Calu3 (cell line): Measurements from ENCODE around the gene PLXNA2. TPM values are rescaled to one million over a fixed set of nuclear protein-coding genes. Genes with fewer than 3 reads are reported as not detected.

ENCODE experiments used
- BruUV-seq: library from RNA; stranded (reverse); fragments of 400-500 nt; replicated peaks from 2 replicates; lab custom pipeline; 2021; lab: Mats Ljungman, UMichigan
- CTCF ChIA-PET: fragments of 300-600 bp; sonication (Branson Sonifier 250); formaldehyde crosslinking; loops from one replicate; lab custom pipeline; 2022; ENCODE audit warnings: antibody characterized with exemption; lab: Charles Lee
- DNase-seq: peaks from one replicate; pipeline ENCODE4 v3.0.0; 2022
- H3K27ac Mint-ChIP-seq: one replicate; pipeline ENCODE4 v1.8.0; 2022; ENCODE audit warnings: mixed read lengths; ENCODE audit not compliant: unreplicated experiment
- H3K27me3 Mint-ChIP-seq: one replicate; pipeline ENCODE4 v1.8.0; 2022; ENCODE audit warnings: mixed read lengths; ENCODE audit not compliant: unreplicated experiment
- H3K36me3 Mint-ChIP-seq: one replicate; pipeline ENCODE4 v1.8.0; 2022; ENCODE audit warnings: mild to moderate bottlenecking, moderate library complexity, mixed read lengths; ENCODE audit not compliant: insufficient read depth, unreplicated experiment
- H3K4me1 Mint-ChIP-seq: one replicate; pipeline ENCODE4 v1.8.0; 2022; ENCODE audit warnings: mild to moderate bottlenecking, low read depth, mixed read lengths; ENCODE audit not compliant: unreplicated experiment
- H3K4me3 Mint-ChIP-seq: one replicate; pipeline ENCODE4 v1.8.0; 2022; ENCODE audit warnings: mild to moderate bottlenecking, low read depth, moderate library complexity, mixed read lengths; ENCODE audit not compliant: unreplicated experiment
- H3K9me3 Mint-ChIP-seq: one replicate; pipeline ENCODE4 v1.8.0; 2022; ENCODE audit warnings: low read depth, mixed read lengths; ENCODE audit not compliant: unreplicated experiment
- CTCF ChIP-seq: fragments of 200-600 bp; IDR thresholded peaks from one replicate; pipeline ENCODE4 v1.8.0; 2022; ENCODE audit warnings: antibody characterized with exemption; ENCODE audit not compliant: unreplicated experiment
- intact Hi-C: fragments of 100-400 bp; cut with micrococcal nuclease; formaldehyde crosslinking; loops from one replicate; pipeline ENCODE4 v1.10.0; 2022; ENCODE audit not compliant: unreplicated experiment
- total RNA-seq: library from RNA; stranded (reverse); gene quantifications from 2 replicates; pipeline ENCODE4 v1.2.3, GENCODE V29; 2022

The PLXNA2 gene
- total RNA-seq, 1 experiment from 2014 or later: 16.2 TPM

- intact Hi-C loops: no loop called here
- DNase-seq: no peak
- peaks cover 6% of the 10 kb centered on the region for H3K36me3 Mint-ChIP-seq
- H3K9me3 Mint-ChIP-seq: no peaks in the 10 kb centered on the region
- no peak overlapping the region for H3K27ac Mint-ChIP-seq
- no peak for TF ChIP-seq CTCF
- CTCF ChIA-PET: interaction anchor here (4.6 kb wide), 1 partner anchor 33 kb away, joined by 24 read pairs; no protein-coding TSS in a partner anchor
- H3K27me3 Mint-ChIP-seq: no peaks in the 10 kb centered on the region
- BruUV-seq: no TSS peak
- H3K4me3 Mint-ChIP-seq: no peak overlapping the region
- H3K4me1 Mint-ChIP-seq: peaks cover 27% of the 10 kb centered on the region
Observed at GRCh38 chr1:208205216-208206013, 38.8 kb downstream of the PLXNA2 start.

GRCh38 chr1:208204779-208205178 is 39.4 kb downstream of the PLXNA2 start:
- intact Hi-C loops: no loop called here
- CTCF ChIA-PET: interaction anchor here (4.6 kb wide), 1 partner anchor 33 kb away, joined by 24 read pairs; no protein-coding TSS in a partner anchor
- TF ChIP-seq CTCF: no peak
- DNase-seq: no peak
- Mint-ChIP-seq H3K36me3 (peaks cover 6% of the 10 kb centered on the region), H3K9me3 (no peaks in the 10 kb centered on the region), H3K4me1 (peaks cover 27% of the 10 kb centered on the region), H3K27me3 (no peaks in the 10 kb centered on the region), H3K4me3 (no peak overlapping the region), H3K27ac (no peak overlapping the region)
- no TSS peak for BruUV-seq

- Mint-ChIP-seq H3K4me1 (peaks cover 27% of the 10 kb centered on the region), H3K9me3 (no peaks in the 10 kb centered on the region), H3K4me3 (peak overlapping the region; percentile 42), H3K27me3 (no peaks in the 10 kb centered on the region), H3K27ac (peak overlapping the region; percentile 62), H3K36me3 (peaks cover 6% of the 10 kb centered on the region)
- CTCF ChIA-PET: interaction anchor here (0.7 to 4.6 kb wide), 10 partner anchors 13 to 182 kb away, joined by 3 to 24 read pairs (median 8); partner anchors contain the start of gene PLXNA2
- intact Hi-C loops: no loop called here
- TF ChIP-seq CTCF: no peak
- DNase-seq: no peak
- no TSS peak for BruUV-seq
Observed at GRCh38 chr1:208203848-208204609, 40.2 kb downstream of the PLXNA2 start.

- peaks cover 6% of the 10 kb centered on the region for H3K36me3 Mint-ChIP-seq
- H3K9me3 Mint-ChIP-seq: no peaks in the 10 kb centered on the region
- peak; percentile 77 for DNase-seq
- H3K27ac Mint-ChIP-seq: peak overlapping the region; percentile 62
- intact Hi-C loops: no loop called here
- no TSS peak for BruUV-seq
- no peaks in the 10 kb centered on the region for H3K27me3 Mint-ChIP-seq
- peaks cover 27% of the 10 kb centered on the region for H3K4me1 Mint-ChIP-seq
- H3K4me3 Mint-ChIP-seq: peak overlapping the region; percentile 42
- TF ChIP-seq CTCF: no peak
- CTCF ChIA-PET: interaction anchor here (0.5 to 4.6 kb wide), 14 partner anchors 11 to 181 kb away, joined by 3 to 24 read pairs (median 5); partner anchors contain the start of gene PLXNA2
Observed at GRCh38 chr1:208203127-208203847, 40.9 kb downstream of the PLXNA2 start.
